ENCODE measurements around the gene HTR3D. TPM values are rescaled to one million over a fixed set of nuclear protein-coding genes. Genes with fewer than 3 reads are reported as not detected.
"Not testable (repeated sequence)": the region's sequence is repeated elsewhere in the genome, so short reads cannot be mapped to it uniquely, and the experiment has no call there.

HTR3D gene
- total RNA-seq, 1 experiment from 2014 or later = not detected

DNA sequence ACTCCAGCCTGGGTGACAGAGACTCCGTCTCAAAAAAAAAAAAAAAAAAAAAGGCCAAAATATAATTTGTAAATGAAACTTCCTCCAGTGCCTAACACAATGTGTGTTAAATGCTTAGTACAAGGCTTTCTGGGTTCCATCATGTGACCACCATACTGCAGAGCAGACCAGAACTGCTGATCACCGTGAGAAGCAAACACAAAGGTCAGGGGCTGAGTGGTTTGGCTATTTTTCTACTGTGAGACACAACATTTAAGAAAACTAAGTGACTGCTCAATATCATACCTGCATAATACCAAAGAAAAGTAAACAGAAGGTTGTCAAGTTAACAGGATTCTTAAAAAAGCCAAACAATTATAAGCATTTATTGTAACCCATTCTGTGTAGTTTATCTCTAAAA, 27.1 kb upstream of the HTR3D start:
- ATAC-seq = no peak

DNA sequence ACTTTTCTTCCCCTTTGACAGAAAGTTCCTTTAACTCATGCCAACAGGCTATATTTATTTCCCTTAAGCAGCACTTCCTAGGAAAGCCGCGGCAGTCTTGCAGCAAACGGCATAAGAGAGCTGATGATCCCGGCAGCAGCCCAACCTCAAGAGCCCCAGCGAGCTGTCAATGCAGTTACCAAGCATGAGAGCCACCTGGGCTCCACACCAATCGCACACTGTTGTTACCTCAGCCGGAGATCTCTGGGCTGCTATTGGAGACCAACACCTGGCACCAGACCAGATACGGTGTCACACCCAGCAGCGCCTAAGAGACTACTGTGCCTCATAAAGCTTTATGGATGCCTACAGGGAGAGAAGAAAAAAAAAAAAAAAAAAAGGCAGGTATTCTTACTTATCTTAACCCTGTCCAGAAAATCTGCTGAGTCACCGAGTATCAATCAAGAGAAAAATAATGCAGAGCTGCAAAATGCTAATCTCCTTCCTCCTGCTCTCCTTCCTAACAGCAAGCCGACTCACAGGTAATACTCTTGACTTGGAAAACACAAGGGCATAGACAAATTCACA, 25.5 kb upstream of the HTR3D start:
- H3K4me3 Mint-ChIP-seq = no peak overlapping the region

More for the DNA sequence above, 27.1 kb upstream of the HTR3D start:
- no peak for DNase-seq (ENCODE audit: low spot score)
- H3K9me3 Mint-ChIP-seq = no peaks in the 10 kb centered on the region
- ChIA-PET POLR2A (no interaction called here), CTCF (no interaction called here)
- H3K27ac Mint-ChIP-seq = no peak overlapping the region
- H3K4me3 Mint-ChIP-seq = no peak overlapping the region
- H3K36me3 Mint-ChIP-seq = peaks cover 3% of the 10 kb centered on the region; the same call in 1 of the 2 replicates
- no peak for TF ChIP-seq ZNF423 (CRISPR knock-in tag; IDR thresholded peaks at IDR 0.05)
- H3K27me3 Mint-ChIP-seq (ENCODE audit: low read depth) = no peaks in the 10 kb centered on the region
- peaks cover 10% of the 10 kb centered on the region for H3K4me1 Mint-ChIP-seq

DNA sequence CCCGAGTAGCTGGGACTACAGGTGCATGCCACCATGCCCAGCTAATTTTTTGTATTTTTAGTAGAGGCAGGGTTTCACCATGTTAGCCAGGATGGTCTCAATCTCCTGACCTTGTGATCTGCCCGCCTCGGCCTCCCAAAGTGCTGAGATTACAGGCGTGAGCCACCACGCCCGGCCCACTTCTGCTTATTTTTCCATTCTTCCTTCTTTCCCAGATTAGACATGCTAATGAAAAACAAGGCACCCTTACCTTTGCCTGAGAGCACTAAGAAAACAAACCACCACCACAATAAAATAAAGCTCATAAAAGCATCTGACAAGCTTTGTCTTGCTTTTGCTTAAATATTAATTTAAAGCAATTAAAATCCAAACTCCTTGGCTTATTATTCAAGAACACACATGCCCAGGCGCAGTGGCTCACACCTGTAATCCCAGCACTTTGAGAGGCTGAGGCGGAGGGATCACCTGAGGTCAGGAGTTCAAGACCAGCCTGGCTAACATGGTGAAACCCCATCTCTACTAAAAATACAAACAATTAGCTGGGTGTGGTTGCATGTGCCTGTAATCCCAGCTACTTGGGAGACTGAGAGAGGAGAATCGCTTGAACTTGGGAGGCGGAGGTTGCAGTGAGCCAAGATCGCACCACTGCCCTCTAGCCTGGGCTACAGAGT, 24.3 kb upstream of the HTR3D start:
- peak overlapping the region; percentile 68 for H3K27ac Mint-ChIP-seq
- peaks cover 18% of the 10 kb centered on the region for H3K36me3 Mint-ChIP-seq
- not testable (repeated sequence) for H3K27me3 Mint-ChIP-seq (ENCODE audit: low read depth); H3K4me3 Mint-ChIP-seq; ATAC-seq; DNase-seq (ENCODE audit: low spot score); H3K9me3 Mint-ChIP-seq
- ChIA-PET POLR2A (interaction anchor here (0.5 to 1.0 kb wide), 2 partner anchors 11 to 651 kb away, joined by 3 read pairs; no protein-coding TSS in a partner anchor), CTCF (interaction anchor here (0.5 to 2.0 kb wide), 4 partner anchors 9 to 191 kb away, joined by 3 to 6 read pairs (median 4); partner anchors contain the start of gene ABCC5)
- H3K4me1 Mint-ChIP-seq = peaks cover 10% of the 10 kb centered on the region

More for the DNA sequence above, 25.5 kb upstream of the HTR3D start:
- ATAC-seq (peak; percentile 90), DNase-seq (ENCODE audit: low spot score) (peak; percentile 25)
- POLR2A ChIA-PET = no interaction called here
- H3K27ac Mint-ChIP-seq = peak overlapping the region; percentile 79
- H3K9me3 Mint-ChIP-seq = no peaks in the 10 kb centered on the region
- H3K4me1 Mint-ChIP-seq = peaks cover 10% of the 10 kb centered on the region
- peaks cover 10% of the 10 kb centered on the region for H3K36me3 Mint-ChIP-seq
- TF ChIP-seq ETV6 (CRISPR knock-in tag; IDR thresholded peaks at IDR 0.05) (no peak), NFATC4 (CRISPR knock-in tag; IDR thresholded peaks at IDR 0.05) (no peak), TEAD4 (CRISPR knock-in tag; IDR thresholded peaks at IDR 0.05) (no peak), ZNF671 (CRISPR knock-in tag; IDR thresholded peaks at IDR 0.05) (no peak), GABPB1 (CRISPR knock-in tag; IDR thresholded peaks at IDR 0.05) (no peak), NR2C2 (CRISPR knock-in tag; IDR thresholded peaks at IDR 0.05) (no peak), NFYB (CRISPR knock-in tag; conservative IDR thresholded peaks at IDR 0.05; ENCODE audit: low read depth) (no peak), KAT7 (CRISPR knock-in tag; IDR thresholded peaks at IDR 0.05; ENCODE audit: borderline replicate concordance) (no peak), SP1 (CRISPR knock-in tag; conservative IDR thresholded peaks at IDR 0.05) (no peak)
- TF ChIP-seq, protein P1, sequence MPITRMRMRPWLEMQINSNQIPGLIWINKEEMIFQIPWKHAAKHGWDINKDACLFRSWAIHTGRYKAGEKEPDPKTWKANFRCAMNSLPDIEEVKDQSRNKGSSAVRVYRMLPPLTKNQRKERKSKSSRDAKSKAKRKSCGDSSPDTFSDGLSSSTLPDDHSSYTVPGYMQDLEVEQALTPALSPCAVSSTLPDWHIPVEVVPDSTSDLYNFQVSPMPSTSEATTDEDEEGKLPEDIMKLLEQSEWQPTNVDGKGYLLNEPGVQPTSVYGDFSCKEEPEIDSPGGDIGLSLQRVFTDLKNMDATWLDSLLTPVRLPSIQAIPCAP (CRISPR knock-in tag; IDR thresholded peaks at IDR 0.05) = no peak
- TF ChIP-seq, protein P2, sequence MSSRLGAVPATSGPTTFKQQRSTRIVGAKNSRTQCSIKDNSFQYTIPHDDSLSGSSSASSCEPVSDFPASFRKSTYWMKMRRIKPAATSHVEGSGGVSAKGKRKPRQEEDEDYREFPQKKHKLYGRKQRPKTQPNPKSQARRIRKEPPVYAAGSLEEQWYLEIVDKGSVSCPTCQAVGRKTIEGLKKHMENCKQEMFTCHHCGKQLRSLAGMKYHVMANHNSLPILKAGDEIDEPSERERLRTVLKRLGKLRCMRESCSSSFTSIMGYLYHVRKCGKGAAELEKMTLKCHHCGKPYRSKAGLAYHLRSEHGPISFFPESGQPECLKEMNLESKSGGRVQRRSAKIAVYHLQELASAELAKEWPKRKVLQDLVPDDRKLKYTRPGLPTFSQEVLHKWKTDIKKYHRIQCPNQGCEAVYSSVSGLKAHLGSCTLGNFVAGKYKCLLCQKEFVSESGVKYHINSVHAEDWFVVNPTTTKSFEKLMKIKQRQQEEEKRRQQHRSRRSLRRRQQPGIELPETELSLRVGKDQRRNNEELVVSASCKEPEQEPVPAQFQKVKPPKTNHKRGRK (CRISPR knock-in tag; IDR thresholded peaks at IDR 0.05; ENCODE audit: borderline replicate concordance) = no peak
- TF ChIP-seq, protein P3, sequence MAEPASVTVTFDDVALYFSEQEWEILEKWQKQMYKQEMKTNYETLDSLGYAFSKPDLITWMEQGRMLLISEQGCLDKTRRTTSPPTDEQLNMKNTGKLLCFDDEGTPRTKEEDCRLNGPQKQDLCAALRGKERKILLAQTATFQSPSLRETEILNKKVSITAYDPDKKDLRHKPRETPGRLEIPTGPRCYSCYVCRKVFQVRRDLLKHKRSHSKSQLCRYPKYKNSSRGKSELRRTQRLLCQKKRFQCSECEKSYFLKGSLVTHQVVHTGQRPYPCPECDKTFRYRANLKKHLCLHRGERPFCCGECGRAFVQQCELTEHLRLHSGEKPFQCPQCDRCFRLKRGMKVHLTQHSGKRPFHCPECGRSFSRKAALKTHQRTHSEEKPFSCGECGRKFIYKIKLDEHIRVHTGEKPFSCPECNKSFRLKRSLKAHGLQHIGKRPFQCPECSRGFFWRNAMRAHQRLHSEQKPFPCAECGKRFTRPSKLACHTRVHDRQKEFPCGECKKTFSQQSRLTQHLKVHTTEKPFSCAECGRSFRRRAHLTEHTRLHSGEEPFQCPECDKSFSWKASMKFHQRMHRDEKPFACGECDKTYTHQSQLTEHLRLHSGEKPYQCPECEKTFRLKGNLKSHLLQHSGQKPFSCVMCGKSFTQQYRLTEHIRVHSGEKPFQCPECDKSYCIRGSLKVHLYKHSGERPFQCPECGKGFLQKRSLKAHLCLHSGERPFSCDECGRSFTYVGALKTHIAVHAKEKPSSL (CRISPR knock-in tag; conservative IDR thresholded peaks at IDR 0.05) = no peak
- no peaks in the 10 kb centered on the region for H3K27me3 Mint-ChIP-seq (ENCODE audit: low read depth)
- CTCF ChIA-PET = interaction anchor here (0.6 to 2.0 kb wide), 5 partner anchors 12 to 121 kb away, joined by 3 to 6 read pairs (median 4); partner anchors contain the start of genes ABCC5 and PARL

DNA sequence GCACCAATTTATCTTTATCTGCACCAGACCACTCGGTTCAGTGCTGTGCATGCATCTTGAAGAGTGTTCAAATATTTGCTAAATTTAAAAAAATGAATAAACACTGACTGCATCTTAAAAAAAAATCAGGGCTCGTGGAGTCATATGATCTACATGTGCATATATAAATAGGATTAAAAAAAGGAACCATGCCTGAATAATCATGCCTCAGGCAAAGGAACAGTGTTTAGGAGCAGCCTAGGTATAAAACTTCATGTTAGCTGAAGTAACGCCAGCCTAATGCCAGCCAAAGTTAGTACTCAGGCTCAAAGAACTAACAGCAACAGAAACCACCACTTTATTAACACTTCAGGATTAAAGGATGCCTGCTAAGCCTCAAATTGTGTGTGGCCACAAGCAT, 23.4 kb upstream of the HTR3D start:
- peaks cover 3% of the 10 kb centered on the region; the same call in 1 of the 2 replicates for H3K9me3 Mint-ChIP-seq
- no peaks in the 10 kb centered on the region for H3K27me3 Mint-ChIP-seq (ENCODE audit: low read depth)
- DNase-seq (ENCODE audit: low spot score) (no peak), ATAC-seq (no peak)
- ChIA-PET POLR2A (interaction anchor here (1.0 kb wide), 1 partner anchor 10 kb away, joined by 3 read pairs; no protein-coding TSS in a partner anchor), CTCF (interaction anchor here (0.5 to 1.3 kb wide), 2 partner anchors 8 to 113 kb away, joined by 3 to 5 read pairs; no protein-coding TSS in a partner anchor)
- no peak overlapping the region for H3K27ac Mint-ChIP-seq
- peaks cover 25% of the 10 kb centered on the region for H3K36me3 Mint-ChIP-seq
- H3K4me3 Mint-ChIP-seq = no peak overlapping the region
- H3K4me1 Mint-ChIP-seq = peaks cover 10% of the 10 kb centered on the region
- TF ChIP-seq FOXK1 (CRISPR knock-in tag; IDR thresholded peaks at IDR 0.05) (no peak), SOX15 (CRISPR knock-in tag; IDR thresholded peaks at IDR 0.05) (no peak)
- TF ChIP-seq, protein P4, sequence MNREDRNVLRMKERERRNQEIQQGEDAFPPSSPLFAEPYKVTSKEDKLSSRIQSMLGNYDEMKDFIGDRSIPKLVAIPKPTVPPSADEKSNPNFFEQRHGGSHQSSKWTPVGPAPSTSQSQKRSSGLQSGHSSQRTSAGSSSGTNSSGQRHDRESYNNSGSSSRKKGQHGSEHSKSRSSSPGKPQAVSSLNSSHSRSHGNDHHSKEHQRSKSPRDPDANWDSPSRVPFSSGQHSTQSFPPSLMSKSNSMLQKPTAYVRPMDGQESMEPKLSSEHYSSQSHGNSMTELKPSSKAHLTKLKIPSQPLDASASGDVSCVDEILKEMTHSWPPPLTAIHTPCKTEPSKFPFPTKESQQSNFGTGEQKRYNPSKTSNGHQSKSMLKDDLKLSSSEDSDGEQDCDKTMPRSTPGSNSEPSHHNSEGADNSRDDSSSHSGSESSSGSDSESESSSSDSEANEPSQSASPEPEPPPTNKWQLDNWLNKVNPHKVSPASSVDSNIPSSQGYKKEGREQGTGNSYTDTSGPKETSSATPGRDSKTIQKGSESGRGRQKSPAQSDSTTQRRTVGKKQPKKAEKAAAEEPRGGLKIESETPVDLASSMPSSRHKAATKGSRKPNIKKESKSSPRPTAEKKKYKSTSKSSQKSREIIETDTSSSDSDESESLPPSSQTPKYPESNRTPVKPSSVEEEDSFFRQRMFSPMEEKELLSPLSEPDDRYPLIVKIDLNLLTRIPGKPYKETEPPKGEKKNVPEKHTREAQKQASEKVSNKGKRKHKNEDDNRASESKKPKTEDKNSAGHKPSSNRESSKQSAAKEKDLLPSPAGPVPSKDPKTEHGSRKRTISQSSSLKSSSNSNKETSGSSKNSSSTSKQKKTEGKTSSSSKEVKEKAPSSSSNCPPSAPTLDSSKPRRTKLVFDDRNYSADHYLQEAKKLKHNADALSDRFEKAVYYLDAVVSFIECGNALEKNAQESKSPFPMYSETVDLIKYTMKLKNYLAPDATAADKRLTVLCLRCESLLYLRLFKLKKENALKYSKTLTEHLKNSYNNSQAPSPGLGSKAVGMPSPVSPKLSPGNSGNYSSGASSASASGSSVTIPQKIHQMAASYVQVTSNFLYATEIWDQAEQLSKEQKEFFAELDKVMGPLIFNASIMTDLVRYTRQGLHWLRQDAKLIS (CRISPR knock-in tag; IDR thresholded peaks at IDR 0.05; ENCODE audit: borderline replicate concordance) = no peak
- TF ChIP-seq, protein P5, sequence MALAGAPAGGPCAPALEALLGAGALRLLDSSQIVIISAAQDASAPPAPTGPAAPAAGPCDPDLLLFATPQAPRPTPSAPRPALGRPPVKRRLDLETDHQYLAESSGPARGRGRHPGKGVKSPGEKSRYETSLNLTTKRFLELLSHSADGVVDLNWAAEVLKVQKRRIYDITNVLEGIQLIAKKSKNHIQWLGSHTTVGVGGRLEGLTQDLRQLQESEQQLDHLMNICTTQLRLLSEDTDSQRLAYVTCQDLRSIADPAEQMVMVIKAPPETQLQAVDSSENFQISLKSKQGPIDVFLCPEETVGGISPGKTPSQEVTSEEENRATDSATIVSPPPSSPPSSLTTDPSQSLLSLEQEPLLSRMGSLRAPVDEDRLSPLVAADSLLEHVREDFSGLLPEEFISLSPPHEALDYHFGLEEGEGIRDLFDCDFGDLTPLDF (CRISPR knock-in tag; IDR thresholded peaks at IDR 0.05) = no peak

All from WTC11 (cell line).